Superior temporal gyrus (tissue), 1 donor: ENCODE measurements around the gene SIVA1.

Experiments
- DNase-seq: peaks from one replicate; pipeline ENCODE4 v3.0.0-alpha.2; 2016; ENCODE audit errors: extremely low spot score

Gene SIVA1

GRCh38 chr14:104752735-104753527 lies at the start of gene SIVA1:
Gene SIVA1, plus strand, starts transcription at chr14:104753147. Its CDS starts 55 bp downstream, at chr14:104753202.
- DNase-seq, result peak; percentile 99

- DNase-seq, result no peak
These were observed 49.7 kb upstream of the SIVA1 start for GRCh38 chr14:104703269-104703668.

DNA sequence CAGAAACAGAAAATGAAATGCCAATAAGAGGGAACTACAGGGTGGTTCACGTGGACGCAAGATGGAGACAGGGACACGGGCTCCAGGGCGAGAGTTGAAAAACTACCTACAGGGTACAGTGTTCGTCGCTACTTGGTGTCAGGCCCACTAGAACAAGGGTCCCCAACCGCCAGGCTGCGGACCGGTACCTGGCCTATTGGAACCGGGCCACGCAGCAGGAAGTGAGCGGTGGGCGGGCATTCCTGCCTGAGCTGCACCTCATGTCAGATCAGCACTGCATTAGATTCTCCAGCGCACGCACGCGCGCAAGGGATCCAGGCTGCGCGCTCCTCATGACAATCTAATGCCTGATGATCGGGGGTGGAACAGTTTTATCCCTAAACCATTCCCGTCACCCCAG lies 48.7 kb upstream of the SIVA1 start:
- DNase-seq, result no peak

GRCh38 chr14:104705340-104706047 lies 47.5 kb upstream of the SIVA1 start:
- no peak for DNase-seq

GRCh38 chr14:104706733-104707607 lies 46.0 kb upstream of the SIVA1 start:
- DNase-seq, result no peak

DNA sequence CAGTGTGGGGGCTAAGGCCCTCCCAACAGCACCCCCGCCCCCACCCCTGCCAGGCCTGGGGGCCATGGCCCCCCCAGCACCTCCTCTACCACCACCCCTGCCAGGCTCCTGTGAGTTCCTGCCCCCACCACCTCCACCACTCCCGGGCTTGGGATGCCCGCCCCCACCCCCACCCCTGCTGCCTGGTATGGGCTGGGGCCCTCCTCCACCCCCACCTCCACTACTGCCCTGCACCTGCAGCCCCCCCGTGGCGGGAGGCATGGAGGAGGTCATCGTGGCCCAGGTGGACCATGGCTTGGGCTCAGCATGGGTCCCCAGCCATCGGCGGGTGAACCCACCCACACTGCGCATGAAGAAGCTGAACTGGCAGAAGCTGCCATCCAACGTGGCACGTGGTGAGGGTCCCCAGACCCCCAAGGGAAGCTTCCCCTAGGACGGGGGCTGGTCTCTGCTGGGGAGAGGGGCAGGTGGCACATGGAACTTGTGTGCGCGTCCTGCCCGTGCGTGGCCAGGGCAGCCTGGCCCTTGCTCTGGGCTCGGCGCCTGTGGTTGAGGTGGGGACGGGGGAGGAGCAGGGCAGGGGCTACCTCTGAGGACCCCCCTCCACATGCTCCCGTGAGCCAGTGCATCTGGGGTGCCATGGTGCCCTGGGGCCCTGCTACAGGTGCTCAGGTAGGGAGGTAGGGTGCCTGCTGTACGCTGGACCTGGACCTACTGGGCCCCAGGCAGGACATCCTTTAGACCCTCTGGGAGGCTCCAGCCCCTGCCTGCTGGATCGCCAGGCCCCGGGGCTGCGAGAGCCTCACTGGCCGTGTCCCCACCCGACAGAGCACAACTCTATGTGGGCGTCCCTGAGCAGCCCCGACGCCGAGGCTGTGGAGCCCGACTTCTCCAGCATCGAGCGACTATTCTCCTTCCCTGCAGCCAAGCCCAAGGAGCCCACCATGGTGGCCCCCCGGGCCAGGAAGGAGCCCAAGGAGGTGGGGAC lies 45.0 kb upstream of the SIVA1 start:
- DNase-seq, result no peak

DNA sequence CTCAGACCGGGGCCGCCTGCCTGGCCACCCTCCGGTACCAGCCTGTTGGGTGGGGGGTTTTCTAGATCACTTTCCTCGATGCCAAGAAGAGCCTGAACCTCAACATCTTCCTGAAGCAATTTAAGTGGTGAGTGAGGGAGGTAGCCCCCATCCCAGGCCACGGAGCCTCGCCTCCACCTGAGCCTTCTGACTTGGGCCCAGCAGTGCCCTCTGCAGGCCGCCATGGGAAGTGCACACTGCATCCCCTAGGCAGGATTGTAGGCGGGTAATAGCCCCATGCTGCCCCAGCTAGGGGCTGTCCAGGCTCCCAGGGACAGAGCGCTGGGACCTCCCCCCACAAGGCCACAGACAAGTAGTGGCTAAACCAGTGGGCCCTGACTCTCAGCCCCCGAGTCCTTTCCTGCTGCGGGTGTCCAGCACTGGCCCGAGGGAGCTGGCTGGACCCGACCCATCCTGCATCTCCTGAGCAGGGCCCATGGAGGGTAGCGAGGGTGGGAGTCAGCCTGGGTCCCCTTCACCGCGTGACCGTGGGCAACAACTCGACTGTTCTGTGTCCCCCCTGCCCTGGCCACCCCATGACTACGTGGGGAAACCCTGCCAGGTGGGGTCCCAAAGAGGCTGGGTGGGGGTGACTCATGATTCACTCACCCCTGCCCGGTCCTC lies 44.2 kb upstream of the SIVA1 start:
- DNase-seq, result peak; percentile 83

DNA sequence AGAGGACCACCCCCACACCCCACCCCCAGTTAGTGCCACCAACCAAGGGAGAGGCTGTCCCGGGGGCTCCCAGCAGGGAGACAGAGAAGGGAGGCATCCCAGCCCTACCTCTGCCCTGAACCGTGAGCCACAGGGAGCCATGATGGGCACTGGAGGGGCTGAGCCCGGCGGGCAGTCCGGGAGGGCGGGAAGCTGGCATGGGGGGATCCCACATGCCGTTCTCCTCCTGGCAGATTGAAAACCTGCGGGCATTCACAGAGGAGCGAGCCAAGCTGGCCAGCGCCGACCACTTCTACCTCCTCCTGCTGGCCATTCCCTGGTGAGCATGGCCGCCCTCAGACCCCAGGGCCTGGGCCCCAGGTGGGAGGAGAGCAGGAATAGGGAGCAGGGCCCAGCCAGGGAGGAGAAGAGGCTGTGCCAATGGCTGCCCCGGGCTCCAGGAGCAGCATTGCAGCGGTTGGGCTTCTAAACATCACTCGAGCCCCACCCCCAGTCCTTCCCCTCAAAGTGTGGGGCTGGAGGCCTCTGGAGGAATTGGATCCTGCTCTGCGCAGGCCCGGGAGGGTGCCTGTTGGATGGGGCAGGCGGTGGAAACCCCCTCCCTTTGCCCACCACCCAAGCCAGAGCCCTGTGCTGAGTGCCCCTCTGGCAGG lies 43.4 kb upstream of the SIVA1 start:
- no peak for DNase-seq

DNA sequence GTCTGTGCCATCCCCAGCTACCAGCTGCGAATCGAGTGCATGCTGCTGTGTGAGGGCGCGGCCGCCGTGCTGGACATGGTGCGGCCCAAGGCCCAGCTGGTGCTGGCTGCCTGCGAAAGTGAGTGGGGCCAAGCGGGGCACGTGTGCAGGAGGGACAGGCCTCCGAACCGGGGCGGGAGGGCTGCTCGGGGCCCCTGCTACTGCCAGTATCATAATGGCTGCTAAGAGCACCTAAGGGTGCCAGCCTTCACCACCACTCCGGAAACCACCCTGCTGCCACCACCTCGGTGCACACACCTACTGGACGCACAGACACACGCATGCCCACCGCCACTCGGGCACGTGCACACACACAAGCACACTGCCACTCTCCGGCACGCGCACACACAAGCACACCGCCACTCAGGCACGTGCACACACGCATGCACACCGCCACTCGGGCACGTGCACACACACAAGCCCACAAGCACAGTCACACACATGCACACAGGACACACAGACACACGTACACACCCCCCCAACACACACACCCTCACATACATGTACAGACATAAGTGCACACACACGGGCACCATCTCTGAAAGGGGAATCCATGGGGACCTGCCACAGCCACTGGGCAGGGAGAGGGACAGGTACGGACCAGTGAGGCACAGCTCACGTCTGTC lies 42.7 kb upstream of the SIVA1 start:
- no peak for DNase-seq

GRCh38 chr14:104712881-104713734 lies 39.8 kb upstream of the SIVA1 start:
- DNase-seq, result no peak

DNA sequence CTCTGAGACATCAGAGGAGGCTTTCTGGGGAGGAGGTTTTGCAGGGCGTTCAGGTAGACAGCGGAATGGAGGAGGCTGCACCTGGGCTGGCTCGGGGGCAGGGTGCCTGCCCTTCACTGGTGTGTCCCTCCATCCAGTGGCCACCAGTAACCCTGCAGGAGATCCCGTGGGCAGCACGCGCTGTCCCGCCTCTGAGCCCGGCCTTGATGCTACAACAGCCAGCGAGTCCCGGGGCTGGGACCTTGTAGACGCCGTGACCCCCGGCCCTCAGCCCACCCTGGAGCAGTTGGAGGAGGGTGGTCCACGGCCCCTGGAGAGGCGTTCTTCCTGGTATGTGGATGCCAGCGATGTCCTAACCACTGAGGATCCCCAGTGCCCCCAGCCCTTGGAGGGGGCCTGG lies 38.9 kb upstream of the SIVA1 start:
- DNase-seq, result no peak

- DNase-seq, result no peak
These were observed 38.3 kb upstream of the SIVA1 start for GRCh38 chr14:104714681-104715080.

- no peak for DNase-seq
These were observed 37.5 kb upstream of the SIVA1 start for GRCh38 chr14:104715416-104715815.

DNA sequence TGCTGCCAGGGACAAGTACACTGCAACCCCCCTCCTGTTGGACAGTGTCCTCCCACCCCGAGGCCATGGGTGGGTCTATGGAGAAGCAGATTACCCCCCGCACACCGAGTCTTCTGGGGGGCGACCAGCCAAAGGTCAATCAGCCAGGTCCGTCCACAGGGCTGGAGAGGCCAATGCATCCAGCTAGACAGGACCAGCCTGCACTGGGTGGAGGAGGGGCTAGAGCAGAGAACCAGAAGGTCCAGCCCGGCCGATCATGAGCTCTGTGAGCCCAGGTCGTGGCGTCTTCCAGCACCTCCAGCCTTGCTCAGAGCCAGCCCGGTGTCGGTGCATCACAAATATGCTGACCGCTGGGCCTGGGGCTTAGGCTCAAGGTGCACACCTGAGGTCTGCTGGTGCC lies 37.1 kb upstream of the SIVA1 start:
- no peak for DNase-seq

GRCh38 chr14:104717137-104717536 lies 35.8 kb upstream of the SIVA1 start:
- DNase-seq, result no peak

DNA sequence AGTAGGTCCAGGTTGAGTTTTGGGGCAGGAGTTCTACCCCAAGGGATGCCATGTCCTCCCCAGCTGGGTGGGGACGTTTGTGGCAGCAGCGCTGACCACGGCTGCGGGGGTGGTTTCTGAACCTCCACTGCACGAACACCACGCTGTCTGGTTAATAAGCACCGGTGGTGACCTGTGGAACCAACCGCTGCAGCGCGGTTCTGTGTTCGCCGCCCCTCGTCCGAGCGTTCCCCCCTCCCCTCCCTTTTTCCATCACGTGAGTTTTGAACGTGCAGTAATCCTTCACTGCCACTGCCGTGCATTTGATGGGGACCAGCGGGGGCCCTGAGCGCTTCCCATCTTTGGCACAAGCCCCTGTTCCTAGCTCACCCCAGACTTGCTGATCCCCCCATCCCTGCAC lies 35.3 kb upstream of the SIVA1 start:
- no peak for DNase-seq

GRCh38 chr14:104718147-104718546 lies 34.8 kb upstream of the SIVA1 start:
- DNase-seq, result no peak

- no peak for DNase-seq
These were observed 34.1 kb upstream of the SIVA1 start for GRCh38 chr14:104718871-104719270.
